NCI-H2029 treated with DMSO at 0.1 percent for 48 hours (cell line): ENCODE measurements around the gene PSG5.
"Not testable (repeated sequence)": the region's sequence is repeated elsewhere in the genome, so short reads cannot be mapped to it uniquely, and the experiment has no call there.

Experiments used
- DNase-seq: peaks from one replicate; lab custom pipeline; 2025; lab: John Stamatoyannopoulos, UW

PSG5 gene

DNA sequence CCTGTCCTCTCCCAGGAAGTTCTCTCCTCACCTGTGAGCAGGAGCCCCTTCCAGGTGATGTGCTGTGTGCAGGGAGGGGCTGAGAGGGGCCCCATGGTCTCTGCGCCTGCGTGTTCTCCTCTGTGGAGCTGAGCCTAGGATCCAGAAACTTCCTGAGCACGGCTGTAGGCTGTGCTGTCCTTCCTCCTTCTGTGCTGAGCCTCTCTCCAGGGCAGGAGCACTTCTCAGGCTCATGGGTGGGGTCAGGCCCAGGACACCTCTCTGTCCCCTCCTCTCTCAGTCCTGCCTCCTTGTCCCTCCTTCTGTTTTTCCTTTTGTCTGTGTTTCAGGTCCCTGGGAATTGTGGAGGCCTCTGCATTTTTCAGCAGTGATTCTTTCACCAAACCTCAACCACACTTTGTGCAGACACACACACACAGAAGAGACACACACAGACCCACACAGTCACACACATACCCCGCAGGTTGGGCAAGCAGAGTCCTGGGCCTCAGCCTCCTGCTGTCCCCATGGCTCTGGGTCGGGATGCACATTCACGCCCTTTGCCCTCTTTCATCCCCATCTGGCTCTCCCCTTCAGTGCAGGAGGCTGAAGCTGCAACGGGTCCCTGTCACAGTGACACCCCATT lies at the start of gene PSG5:
PSG5 (minus strand) TSS at position 226 of the 625 bp plus-strand sequence; CDS start at position 95, 131 bp downstream.
- DNase-seq, result not testable (repeated sequence)

DNA sequence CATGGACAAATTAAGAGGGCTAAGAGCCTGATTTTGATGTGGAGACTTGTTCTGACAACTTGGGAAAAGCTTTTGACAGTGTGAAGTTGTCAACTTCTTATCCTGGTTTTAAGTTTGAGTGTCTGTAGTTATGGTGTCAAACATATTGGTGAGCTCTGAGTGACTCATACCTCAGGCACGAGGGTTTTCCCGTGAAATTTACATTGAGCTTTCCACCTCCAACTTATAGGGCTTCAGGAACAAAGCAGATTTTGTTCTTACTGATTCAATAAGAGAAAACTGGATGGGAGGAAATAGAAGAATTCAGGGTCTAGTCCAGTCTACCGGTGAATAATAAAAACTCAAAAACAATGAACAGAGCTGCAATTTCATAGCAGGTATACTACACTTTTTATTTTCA lies 49.4 kb upstream of the PSG5 start:
- DNase-seq, result not testable (repeated sequence)

DNA sequence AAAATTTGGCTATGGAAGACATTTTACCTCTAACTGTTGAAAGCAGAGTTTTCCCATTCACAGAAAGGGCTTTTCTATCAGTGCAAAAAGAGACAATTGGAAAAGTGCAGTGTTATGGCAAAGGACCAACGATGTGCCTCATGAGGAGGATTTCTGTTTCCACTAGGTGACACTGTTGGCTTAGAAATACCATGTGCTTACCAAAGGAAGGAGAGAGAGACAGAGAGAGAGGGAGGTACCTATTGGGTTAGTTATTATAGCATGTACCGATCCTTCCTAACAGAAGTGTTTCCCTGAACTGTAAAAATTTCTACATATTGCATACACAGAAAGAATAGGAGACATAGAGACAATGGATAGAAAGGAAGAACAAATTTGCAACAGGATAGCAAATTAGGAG lies 43.0 kb upstream of the PSG5 start:
- DNase-seq, result no peak

DNA sequence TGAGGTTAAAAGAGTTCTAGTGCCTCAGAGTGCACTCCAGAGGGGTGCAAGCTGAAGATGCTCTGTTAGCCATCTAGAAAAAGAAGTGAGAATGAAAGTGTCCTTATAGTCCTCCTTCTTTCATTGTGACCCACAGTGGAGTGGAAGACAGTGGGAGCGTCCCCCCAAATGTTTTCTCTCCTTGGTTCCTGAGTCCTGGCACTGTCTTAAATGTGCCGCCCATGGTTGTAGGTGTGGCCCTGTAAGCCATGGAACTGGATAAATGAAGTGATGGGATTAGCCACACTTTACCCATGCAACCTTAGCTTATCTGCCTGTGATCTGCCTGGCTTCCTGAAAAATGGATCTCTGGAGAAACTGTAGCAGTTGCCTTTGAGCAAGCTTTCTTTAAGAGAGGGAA lies 42.4 kb upstream of the PSG5 start:
- DNase-seq, result not testable (repeated sequence)

DNA sequence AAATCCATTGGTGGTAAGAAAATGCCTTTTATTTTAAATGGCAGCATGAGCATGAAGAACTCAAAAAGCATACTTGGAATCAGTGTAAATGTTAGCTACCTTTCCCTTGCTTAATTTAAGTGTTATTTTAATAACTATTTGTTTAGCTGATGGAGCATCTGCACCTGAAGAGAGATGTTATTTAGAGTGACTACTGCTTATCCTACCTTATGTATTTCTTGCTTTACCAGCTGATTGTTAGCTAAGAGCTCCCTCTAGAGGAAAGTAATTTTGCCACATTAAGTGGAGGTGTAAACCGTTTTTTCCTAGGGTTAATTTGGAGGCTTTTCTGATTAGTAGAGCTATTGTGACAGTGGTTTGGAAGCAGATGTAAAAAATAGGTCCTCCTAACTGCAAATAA lies 40.6 kb upstream of the PSG5 start:
- DNase-seq, result not testable (repeated sequence)

DNA sequence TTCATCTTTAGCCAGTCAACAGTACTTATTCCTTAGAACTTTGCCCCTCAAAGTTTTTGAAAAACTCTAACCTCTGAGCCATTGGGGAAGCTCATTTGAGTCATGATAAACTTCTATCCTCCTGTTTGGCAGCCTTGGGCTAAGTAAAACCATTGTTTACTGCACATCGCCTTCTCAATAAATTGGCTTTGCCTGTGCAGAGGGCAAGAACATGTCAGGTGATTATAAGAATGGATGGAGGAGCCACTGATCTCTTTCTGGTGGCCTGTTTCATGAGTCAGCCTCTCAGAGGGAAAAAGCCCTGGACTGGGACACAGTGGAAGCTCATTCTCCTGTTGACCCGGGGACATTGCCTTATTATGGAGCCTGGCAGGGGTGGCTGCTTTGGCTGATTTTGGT lies 38.5 kb upstream of the PSG5 start:
- DNase-seq, result no peak

DNA sequence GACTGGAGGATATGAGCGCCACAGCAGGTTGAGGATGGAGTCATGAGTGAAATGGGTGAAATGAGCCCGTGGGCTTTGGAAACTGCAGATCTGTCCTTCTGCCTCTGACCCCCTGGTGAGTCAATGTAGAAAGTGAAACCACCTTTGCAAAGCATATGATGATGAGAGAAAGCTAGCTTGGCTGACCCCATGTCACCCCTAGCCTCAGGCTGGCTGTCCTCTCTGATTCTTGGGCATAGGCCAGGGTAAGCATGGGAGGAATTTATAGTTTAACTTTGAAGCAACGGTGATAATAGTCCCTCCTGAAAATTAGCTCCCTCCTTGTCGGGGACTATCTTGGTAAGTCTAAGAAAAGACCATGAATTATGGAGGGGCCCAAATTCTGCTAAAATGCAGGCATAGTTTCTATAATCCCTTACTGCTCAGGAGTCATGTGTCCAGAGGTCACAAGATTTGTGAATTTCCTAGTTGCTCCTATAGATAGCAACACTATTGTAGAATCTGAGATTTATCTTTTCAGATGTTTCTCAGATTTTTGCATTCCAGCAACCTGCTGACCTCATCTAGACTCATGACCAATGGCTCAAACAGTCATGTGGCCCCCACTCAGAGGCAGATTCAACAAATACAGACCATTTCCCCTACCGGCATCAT lies 38.0 kb upstream of the PSG5 start:
- not testable (repeated sequence) for DNase-seq

DNA sequence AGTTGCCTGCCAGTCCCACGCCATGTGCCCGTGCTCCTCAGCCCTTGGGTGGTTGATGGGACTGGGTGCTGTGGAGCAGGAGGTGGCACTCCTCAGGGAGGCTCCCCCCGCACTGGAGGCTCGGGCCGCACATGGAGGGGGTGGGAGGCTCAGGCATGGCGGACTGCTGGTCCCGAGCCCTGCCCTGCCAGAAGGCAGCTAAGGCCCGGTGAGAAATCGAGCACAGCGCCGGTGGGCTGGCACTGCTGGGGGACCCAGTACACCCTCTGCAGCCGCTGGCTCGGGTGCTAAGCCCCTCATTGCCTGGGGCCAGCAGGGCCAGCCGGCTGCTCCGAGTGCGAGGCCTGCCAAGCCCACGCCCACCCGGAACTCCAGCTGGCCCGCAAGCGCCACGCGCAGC lies 35.6 kb upstream of the PSG5 start:
- not testable (repeated sequence) for DNase-seq

DNA sequence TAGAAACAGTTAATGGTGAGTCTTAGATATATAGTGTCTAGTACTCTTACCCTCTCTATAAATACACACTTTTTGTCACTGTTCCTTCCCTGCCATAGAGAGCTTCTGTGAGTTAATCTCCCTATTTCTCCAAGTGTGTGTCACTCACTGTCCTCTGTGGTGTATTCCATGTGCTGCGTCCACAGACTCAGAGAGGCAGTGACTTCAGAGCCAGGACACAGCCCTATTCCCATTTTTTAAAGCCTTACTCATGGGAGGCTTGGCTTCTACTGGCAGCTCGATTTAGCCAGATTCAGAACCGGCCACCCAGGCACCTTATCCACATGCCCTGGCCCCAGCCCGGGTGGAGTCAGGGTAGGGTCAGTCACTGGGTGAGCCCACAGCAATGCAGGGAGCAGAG lies 32.8 kb upstream of the PSG5 start:
- DNase-seq, result not testable (repeated sequence)

DNA sequence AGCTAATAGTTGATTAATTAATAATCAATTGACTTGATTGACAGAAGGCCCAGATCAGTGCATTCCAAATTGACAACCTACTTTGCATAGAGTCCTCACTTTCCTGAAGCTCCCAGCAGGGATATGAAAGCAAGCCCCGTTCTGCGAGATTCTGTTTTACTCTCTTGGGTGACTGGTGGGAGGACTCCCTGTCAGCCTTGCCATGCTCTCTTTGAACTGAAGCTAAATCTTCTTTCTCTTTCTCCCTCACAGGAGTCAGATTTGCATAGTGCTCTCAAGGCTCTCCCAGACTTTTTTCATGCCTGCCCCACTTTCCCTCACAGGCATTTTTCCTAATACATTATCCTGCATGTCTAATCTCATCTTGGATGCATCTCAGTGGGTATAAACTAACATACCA lies 29.5 kb upstream of the PSG5 start:
- not testable (repeated sequence) for DNase-seq

DNA sequence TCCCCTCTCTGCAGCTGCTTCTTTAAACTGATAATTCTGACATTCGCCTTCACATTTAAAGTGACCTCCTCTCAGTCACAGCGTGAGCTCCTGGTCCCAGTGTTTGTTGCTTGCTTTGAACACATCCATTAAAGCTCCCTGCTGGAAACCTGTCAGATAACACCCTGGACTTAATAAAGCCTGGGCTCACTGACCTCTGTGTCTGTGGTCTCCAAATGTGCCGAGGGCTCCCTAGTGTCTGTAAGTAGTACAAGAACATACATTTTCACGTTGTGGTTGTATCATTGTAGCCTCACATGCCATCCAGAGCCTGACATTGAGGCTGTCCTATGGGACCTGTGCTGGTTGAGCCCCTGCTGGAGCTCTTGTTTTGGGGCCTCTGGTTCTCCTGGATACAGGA lies 21.7 kb upstream of the PSG5 start:
- no peak for DNase-seq

DNA sequence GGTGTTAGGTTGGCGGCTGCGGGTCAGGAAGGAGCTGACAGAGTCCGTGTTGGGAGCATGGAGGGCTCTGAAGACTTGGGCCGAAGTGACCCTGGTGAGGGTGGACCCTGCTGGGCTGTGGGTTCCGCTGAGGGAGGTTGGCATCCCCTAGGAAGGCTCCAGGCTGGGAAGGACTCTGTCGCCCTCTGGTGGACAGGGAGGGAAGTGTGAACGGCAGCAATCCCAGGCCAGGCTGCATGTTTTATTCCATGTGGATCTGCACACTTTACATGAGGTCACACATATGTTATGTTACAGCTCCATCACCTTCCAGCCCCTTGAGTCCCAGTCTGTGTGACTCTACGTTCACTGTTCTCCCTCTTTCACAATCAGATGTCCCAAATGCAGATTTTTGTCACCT lies 20.8 kb upstream of the PSG5 start:
- DNase-seq, result not testable (repeated sequence)

DNA sequence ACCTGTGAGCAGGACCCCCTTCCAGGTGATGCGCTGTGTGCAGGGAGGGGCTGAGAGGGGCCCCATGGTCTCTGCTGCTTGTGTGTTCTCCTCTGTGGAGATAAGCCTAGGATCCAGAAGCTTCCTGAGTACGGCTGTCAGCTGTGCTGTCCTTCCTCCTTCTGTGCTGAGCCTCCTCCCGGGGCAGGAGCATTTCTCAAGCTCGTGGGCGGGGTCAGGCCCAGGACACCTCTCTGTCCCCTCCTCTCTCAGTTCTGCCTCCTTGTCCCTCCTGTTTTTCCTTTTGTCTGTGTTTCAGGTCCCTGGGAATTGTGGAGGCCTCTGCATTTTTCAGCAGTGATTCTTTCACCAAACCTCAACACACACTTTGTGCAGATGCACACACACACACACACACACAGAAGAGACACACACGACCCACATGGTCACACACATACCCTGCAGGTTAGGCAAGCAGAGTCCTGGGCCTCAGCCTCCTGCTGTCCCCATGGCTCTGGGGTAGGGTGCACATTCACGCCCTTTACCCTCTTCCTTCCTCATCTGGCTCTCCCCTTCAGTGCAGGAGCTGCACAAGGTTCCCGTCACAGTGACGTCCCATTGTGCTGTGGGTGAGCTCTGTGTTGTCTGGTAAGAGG lies 19.3 kb upstream of the PSG5 start, which contains the start of gene PSG4:
PSG4 (minus strand) TSS at position 168 of the 635 bp plus-strand sequence; CDS start at position 66, 102 bp downstream.
- not testable (repeated sequence) for DNase-seq

DNA sequence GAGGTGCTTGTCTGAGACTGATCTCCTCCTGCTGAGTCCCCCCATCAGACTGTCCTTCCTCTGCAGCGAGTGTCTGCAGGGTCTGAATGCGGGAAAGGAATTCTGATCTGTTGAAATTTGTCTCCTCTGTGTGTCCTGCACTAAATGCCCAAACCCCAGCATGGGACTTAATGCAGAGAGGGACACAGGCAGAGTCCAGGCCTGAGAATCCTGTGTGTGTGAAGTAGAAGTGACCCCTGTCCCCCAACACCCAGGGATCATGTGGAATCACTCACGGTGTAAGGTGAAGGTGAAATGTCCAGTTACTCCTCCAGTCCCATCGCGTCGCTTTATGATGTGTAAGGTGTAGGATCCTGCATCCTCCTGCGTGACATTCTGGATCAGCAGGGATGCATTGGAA lies 17.3 kb upstream of the PSG5 start:
- not testable (repeated sequence) for DNase-seq

DNA sequence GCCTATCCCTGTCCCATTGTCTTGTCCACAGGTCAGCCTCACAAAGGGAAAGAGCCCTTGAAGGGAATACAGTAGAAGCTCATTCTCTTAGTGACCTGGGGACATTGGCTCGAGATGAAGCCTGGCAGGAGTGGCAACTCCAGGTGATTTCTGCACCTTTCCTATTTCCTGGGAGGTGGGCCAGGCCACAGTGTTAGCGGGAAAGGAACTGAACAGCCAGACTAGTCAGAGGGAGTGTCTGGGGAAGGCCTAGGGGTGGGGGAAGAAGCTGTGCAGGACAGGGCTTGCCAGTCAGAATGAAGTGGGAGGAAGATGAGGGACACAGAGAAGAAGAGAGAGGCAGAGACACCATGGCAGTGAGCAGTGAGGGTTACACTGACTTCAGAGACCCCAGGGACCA lies 15.6 kb upstream of the PSG5 start:
- not testable (repeated sequence) for DNase-seq

DNA sequence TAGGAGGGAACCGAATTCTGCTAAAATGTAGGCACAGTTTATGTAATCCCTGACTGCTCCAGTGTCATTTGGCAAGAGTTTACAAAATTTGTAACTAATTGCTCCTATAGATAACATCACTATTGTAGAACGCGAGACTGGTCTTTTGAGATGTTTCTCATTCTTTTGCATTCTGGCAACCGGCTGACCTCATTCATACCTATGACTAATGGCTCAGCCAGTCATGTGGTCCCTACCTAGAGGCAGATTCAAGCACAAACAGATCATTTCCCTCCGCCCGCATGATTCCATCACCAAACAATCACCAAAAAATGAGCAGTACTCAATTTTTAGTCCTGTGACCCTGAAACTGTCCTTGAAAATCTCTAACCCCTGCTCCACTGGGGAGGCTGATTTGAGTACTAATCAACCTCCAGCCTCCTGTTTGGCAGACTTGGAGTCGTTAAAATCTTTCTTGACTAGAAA lies 15.0 kb upstream of the PSG5 start:
- DNase-seq, result not testable (repeated sequence)

DNA sequence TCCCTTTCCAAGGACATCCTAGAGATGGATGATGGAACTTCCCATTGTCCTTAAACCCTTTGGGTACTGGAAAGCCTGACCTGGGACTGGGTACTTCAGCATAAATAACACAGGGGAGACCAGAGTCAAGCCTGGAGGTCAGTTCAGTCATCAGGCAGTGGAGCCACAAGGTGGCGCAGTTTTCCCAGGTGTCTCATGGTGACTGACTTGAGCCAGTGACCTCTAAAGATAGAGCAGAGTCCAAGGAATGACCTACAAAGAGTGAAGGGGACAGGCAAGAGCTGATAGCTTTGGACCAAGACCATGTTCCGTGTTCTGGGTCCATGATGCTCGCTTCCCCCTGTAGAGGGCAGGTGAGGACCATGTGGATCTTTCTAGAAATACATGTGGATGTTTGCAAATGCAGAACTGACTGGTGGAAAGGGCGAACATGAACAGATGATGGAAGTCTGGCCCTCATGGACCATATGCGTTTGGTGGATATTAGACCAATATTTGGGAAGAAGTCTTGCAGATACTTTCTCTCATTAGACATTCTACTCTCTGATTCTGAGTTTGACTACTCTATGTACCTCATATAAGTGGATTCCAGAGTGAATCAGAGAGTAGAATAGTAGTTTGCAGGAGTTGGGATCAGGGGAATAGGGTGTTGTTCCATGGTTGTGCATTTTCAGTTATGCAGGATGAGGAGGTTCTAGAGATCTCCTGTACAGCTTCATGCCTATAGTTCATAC lies 12.5 kb upstream of the PSG5 start:
- DNase-seq, result not testable (repeated sequence)

DNA sequence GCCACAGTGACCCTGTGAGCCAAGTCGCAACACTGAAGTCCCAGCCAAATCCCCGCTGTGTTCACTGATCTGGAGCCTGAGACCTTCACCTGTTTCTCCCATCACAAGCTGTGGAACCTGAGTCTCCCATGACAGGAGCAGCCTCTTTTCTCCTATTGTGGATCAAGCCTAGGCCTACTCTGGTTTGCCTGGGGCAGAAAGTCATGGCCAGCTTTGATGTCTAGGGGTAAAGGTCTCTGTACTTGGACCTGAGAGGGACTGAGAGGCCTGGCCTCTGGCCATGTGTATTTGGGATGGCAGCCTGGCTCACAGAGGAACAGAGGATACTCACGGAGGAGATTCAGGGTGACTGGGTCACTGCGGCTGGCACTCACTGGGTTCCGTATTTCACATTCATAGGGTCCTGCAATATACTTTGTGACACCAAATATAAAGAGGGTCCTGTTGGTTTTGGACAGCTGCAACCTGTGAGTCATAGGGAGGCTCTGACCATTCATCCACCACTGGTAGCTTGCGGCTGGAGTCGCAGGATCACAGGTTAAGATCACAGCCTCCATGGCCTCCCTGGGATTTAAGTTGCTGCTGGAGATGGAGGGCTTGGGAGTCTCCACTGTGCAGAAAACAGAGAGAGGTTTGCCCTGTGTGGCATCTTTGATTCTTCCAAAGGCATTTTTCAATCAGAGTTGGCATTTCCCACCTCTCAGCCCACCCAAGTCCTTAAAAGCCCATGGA lies 11.5 kb upstream of the PSG5 start:
- not testable (repeated sequence) for DNase-seq

DNA sequence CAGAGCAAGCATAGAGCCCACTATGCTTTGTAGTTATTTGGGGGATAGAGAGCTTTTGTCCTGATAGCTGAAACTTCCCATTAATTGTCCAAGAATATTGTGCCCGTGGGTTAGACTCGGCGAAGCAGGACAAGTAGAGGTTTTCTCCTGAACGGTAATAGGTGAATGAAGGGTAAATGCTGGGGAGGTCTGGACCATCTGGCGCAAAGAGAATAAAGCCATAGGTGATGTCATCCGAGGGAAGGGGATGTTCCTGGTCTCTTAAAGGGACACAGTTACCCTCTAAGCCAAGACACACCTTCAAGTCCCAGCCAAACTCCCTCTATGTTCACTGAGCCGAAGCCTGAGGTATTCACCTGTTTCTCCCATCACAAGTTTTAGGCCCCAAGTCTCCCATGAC lies 8.1 kb upstream of the PSG5 start:
- DNase-seq, result not testable (repeated sequence)

DNA sequence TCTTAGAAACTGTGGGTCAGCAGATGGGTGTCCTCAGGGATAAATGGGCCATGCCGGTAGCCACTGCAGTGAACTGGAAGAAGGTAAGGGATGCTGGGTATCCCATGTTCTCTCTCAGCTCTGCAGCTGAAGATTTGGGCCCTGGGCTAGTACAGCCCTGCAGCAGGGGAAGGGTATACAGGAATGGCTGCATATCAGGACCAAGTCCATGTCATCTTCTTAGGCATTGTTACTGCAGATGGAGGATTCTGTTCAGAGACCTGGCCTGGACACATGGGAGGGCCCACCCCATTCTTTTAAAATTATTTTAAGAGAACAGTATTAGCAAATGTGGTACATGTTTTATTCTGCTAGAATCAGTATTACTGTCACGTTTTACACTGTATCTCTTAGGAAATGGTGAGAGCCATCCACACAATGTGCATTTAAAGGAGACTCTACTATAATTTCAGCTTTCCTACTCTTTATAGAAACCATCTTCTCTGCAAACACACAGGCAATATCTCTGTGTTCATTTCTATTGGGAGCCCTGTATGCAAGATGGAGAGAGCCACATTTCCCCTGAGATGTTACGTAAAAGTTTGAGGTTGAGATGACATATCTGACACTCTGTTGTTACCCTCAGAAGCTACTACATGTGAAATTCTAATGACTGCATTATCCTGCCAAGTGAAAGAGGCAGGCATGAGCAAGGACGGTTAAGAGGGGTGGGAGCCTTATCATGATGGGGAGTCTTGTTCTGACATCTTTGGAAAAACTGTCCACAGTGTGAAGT lies 6.2 kb upstream of the PSG5 start:
- DNase-seq, result not testable (repeated sequence)

DNA sequence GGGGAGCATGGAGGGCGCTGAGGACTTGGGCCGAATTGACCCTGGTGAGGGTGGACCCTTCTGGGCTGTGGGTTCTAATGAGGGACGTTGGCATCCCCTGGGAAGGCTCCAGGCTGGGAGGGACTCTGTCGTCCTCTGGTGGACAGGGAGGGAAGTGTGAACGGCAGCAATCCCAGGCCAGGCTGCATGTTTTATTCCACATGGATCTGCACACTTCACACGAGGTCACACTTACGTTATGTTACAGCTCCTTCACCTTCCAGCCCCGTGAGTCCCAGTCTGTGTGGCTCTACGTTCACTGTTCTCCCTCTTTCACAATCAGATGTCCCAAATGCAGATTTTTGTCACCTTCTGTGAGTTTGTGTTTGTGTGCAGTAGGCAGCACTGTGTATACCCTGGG lies 1.8 kb upstream of the PSG5 start:
- DNase-seq, result not testable (repeated sequence)
